ENCODE measurements around the gene TXLNB.
A peak's percentile ranks its signal among the peaks of the same experiment; 100 is the strongest.
"Not testable (repeated sequence)": the region's sequence is repeated elsewhere in the genome, so short reads cannot be mapped to it uniquely, and the experiment has no call there.

The TXLNB gene

GRCh38 chr6:139265512-139266190 lies 26.1 kb downstream of the TXLNB start:
- no peak for DNase-seq

GRCh38 chr6:139262519-139263300 lies 29.1 kb downstream of the TXLNB start:
- peak; percentile 54 to 91 for DNase-seq

DNA sequence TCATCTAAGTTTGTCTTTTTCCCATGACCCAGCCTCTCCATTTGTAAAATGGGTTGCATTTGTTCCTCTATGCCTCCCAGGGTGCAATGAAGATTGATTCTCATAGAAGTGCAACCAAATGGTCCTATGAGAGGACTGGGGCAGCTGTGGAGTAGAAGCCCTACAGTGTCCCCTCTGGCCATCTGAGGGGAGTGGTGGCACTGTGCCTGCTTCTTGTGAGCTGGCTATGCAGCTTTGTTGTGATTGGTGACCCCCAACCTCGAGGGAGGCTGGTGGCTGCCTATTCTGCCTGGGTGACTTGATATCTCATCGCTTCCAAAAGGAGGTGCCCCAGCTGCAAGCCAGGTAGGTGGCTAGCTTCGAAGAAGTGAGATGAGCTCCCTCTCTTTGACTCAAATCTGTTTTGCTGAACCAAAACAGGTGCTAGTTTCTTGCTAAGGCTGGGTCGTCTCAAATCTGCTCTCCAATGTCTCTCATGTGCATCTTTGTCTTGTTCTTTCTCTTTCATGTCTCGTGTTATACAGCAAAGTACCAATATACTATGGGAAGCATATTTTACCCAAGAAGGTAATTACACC lies 33.9 kb downstream of the TXLNB start:
- no peak for DNase-seq

GRCh38 chr6:139257291-139257690 lies 34.5 kb downstream of the TXLNB start:
- no peak for DNase-seq

- DNase-seq, result no peak
Observed at GRCh38 chr6:139256087-139256486, 35.7 kb downstream of the TXLNB start.

- no peak for DNase-seq
Observed at GRCh38 chr6:139254196-139254595, 37.6 kb downstream of the TXLNB start.

DNA sequence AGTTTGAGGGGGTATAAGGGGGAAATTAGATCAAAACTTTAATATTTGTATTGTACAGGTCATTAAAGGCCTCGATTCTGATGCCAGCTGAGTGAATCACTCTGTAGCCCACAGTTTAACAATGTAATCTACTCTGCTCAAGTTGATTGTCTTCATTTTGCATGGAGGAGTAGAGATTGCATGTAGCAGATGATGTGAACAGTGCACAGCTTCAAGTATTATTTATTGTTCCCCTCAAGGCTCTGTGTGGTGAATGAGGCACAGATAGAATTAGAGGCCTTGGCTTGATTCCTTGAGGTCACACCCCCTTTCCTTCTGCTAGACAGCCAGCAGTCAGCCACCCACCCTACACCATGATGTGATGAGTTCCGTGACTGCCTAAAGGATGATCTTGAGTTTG lies 38.1 kb downstream of the TXLNB start:
- DNase-seq, result no peak

DNA sequence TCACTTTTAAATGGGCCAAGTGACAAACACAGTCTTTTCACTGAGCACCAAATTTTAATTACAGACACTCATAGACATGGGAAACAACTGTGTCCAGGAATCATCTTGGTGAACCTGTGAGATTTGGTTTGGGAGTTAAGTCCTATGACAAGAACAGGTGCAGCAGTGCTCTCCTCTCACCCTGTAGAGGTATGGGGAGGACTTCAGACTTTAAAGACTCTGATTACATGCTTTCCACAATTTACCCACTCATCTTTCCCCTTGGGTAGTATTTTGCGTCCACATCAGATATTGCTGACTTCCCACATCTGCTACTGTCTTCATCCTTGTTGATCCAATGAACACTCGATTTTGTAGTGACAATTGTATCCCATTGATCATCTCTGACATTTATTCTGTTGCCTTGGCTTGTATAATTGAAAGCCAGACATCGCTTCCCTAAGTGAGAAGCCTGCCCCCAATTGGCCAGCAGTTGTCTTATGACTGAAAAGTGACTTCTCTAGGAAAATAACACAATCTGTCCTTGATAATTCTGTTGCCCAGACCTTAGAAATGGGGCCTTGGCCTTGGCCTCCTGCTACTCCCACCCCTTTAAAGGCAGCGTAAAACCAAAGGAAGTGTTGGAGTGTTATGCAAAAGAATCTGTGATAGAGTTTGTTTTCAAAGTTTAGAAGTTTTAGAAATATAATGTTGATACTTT lies 40.0 kb downstream of the TXLNB start:
- no peak for DNase-seq

- no peak for DNase-seq
Observed at GRCh38 chr6:139251045-139251690, 40.6 kb downstream of the TXLNB start.

DNA sequence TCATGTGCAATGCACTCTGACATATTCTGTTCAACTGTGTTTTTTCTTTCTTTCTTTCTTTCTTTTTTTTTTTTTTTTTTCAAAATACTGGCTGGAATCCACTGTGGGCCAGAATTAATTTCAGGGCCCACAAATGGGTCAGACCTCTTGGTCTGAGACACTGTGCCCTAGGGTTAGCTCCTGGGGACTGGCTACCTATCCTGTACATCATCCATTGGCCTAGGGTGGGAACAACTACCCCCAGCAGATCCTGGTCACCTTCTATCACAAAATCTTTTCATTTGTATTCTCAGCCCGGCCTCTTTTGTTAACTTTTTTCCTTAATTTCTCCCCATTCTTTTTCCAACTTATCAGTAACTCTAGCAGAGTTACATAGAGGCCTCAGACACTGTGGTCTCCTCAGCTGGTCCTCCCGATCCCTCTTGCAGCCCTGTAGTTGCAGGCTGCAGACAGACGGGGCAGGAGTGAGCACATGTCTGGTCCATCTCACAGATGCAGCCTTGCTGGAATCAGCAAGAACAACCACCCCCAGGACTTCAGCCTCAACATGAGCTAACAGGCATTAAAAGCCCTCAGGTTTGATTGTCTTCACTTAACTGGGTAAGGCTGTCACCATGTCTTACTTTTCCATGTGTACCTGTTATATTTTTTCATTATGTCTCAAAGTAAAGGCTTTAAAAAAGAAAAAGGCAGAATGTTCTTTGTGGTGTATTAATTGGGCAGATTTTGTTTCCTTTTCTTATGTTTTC lies 41.3 kb downstream of the TXLNB start:
- peak in 1 of 2 experiments; percentile 54 for DNase-seq

- no peak for DNase-seq
Observed at GRCh38 chr6:139249395-139249794, 42.4 kb downstream of the TXLNB start.

- DNase-seq, result no peak
Observed at GRCh38 chr6:139248911-139249310, 42.9 kb downstream of the TXLNB start.

GRCh38 chr6:139247618-139248017 lies 44.2 kb downstream of the TXLNB start:
- DNase-seq, result no peak

DNA sequence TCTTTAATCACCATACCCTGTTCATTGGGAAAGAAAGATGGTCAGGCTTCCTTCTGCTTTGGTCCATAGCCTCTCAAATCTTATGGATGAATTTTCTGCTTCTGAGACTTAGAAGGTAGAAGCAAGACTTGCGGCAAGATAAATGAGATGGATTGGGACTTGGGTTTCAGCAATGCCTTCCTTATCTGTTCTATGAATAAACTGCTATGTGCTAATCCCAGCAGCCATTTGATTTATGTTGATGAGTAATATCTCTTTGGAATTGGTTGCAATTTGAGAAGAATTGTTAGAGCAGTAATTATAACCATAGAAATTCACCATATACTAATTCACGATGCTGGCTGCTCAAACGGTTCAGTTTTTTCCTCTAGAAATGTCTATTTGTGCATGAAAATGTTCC lies 48.3 kb downstream of the TXLNB start:
- DNase-seq, result no peak

- DNase-seq, result no peak
Observed at GRCh38 chr6:139242457-139243240, 49.1 kb downstream of the TXLNB start.

DNA sequence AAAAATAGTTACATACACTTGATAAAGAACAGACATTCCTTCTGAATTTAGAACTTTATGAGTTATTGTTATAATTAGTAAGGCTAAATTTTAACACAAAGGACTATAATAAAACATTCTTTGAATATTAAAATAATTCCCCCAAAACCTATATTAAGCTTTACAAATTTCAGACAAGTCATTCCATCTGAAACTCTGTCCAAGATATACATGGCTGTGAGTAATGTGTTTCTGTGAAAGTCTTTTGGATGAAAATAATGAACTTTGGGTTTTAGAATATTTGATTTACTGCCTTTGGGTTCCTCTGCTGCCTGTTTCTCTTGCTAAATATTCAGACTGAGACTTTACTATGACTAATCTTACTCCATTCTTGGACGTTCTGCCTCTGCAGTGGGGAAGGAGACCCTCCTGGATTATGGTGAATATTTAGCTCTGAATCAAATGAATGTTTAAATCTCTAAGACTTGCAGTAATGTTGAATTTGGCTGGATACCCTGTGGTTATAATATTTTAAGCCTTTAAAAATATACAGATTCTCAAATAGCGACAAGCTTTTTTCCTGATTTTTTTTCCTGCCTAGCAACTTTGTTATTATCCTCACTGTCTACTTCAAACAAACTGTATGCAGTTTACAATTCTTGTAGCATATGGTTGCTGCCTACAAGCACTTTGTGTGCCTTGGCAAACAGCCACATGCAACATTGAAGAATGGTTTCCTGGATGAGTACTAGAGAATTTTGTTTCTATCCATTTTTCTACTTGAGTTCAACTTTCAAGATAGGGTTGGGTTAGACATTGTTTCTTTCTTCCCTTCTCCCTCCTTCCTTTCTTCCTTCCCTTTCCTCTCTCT lies 51.4 kb downstream of the TXLNB start:
- peak; percentile 41 to 81 for DNase-seq

DNA sequence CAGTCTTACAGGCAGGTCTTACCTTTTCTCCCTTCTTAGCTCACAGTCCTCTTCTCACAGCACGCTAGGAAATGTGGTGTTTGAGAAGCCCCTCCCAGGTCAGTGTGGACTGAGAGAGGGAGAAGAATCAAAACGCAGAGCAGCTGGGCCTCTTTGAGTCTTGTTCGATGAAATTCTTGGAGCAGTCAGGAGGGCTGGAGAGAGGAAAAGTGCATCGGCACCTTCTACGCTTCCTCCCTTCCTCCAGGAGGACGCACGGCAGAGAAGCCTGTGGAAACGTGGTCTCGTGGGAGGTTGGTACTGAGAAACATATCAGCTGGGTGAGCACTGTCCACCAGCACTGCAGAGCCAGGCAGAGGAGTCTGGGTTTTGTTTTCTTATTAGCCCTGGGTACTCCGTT lies 52.7 kb downstream of the TXLNB start:
- peak in 1 of 2 experiments; percentile 39 for DNase-seq

DNA sequence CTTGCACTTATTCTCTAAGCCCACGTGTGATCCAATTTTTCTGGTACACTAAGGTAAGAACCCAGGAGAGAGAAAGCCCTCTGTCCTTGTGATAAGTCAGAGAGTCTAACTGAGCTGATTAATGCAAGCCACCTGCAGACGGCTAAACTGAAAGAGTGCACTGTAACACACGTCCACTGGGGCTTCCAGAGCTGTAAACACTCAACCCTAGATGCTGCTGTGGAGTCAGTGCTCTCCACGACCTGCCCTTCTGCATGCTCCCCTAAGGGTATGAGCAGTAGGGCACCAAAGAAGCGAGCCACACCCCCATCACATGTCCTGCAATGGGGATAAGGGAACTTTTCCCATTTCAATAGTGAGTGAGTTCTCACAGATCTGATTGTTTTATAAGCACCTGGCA lies 55.7 kb downstream of the TXLNB start:
- DNase-seq, result no peak

GRCh38 chr6:139235661-139236060 lies 56.1 kb downstream of the TXLNB start:
- DNase-seq, result no peak

DNA sequence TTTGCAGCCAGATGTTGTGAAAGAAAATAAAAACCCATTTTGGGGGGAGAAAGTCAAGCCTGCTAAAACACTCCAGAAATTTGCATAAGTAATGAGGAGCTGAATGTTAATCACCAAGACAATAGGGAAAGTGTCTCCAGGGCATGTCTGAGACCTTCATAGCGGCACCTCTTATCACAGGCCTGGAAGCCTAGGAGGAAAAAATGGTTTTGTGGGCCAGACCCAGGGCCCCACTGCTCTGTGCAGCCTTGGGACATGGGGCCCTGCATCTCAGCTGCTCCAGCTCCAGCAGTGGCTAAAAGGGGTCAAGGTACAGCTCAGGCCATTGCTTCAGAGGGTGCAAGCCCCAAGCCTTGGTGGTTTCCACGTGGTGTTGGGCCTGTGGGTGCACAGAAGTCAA lies 57.6 kb downstream of the TXLNB start:
- not testable (repeated sequence) for DNase-seq

All from NCI-H2081 (cell line).